Measurements from ENCODE around the gene LYVE1.

DNA sequence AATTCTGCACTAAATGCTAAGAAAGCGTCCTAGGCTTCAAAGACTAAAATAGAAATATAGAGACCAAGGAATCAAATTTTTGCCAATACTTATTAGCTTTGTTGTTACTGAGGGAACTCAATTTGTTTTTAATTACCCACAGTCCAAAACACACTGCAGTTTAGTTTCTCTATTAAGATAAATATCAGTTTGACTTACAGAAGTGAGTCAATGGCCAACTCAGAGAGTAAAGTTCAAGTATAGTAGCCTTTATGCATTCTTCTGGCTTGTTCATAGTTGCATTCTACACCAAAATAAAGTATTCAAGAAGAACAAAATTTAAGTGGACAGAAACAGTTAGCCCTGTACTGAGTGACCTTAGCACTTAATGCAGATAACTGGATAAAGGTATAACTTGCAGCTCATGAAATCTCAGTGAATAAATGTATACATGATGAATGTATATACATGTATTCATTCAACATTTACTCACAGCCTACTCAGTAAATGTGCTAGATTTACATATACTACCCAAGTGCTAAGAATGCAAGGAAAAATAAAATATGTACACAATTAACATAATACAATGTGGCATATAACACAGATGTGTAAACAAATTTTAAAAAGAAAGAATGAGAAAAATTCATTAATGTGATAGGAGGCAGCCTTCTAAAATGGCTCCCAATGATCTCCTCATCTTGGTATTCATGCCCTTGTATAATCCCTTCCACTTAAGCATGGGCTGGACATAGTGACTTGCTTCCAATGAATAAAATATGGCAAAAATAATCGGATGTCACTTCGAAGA is 17.8 kb downstream of the LYVE1 start:
- TF ChIP-seq, protein P1, sequence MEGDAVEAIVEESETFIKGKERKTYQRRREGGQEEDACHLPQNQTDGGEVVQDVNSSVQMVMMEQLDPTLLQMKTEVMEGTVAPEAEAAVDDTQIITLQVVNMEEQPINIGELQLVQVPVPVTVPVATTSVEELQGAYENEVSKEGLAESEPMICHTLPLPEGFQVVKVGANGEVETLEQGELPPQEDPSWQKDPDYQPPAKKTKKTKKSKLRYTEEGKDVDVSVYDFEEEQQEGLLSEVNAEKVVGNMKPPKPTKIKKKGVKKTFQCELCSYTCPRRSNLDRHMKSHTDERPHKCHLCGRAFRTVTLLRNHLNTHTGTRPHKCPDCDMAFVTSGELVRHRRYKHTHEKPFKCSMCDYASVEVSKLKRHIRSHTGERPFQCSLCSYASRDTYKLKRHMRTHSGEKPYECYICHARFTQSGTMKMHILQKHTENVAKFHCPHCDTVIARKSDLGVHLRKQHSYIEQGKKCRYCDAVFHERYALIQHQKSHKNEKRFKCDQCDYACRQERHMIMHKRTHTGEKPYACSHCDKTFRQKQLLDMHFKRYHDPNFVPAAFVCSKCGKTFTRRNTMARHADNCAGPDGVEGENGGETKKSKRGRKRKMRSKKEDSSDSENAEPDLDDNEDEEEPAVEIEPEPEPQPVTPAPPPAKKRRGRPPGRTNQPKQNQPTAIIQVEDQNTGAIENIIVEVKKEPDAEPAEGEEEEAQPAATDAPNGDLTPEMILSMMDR (IDR thresholded peaks at IDR 0.05), result no peak
- TF ChIP-seq POLR2A (IDR thresholded peaks at IDR 0.05), result no peak
